SK-N-SH treated with all-trans-retinoic acid at 6 μM for 48 hours (cell line): ENCODE results near the gene GAREM2.

Source experiments
- ISL1 ChIP-seq: fragments of 250-450 bp; sonication (Bioruptor Pico); IDR thresholded peaks from 2 replicates; pipeline ENCODE4 v2.1.2; 2022; ENCODE audit warnings: mild to moderate bottlenecking, moderate library complexity
- POU6F1 ChIP-seq: fragments of 250-450 bp; sonication (Bioruptor Pico); IDR thresholded peaks from 2 replicates; pipeline ENCODE4 v1.8.0; 2021; ENCODE audit warnings: low read depth, mild to moderate bottlenecking, moderate library complexity, borderline replicate concordance
- PPARA ChIP-seq: fragments of 250-450 bp; sonication (Bioruptor Pico); IDR thresholded peaks from 2 replicates; pipeline ENCODE4 v1.5.0; 2020; ENCODE audit warnings: mild to moderate bottlenecking, borderline replicate concordance
- RARB ChIP-seq: fragments of 250-450 bp; sonication (Bioruptor Pico); IDR thresholded peaks from 2 replicates; pipeline ENCODE4 v1.8.0; 2021; ENCODE audit warnings: mild to moderate bottlenecking, moderate library complexity
- TF ChIP-seq, protein P1 (sequence below): fragments of 250-450 bp; sonication (Bioruptor Pico); IDR thresholded peaks from 2 replicates; pipeline ENCODE4 v1.5.1; 2020; ENCODE audit warnings: low read depth, mild to moderate bottlenecking, moderate library complexity

GRCh38 chr2:26197516-26197915, 24.6 kb downstream of the GAREM2 start:
- TF ChIP-seq RARB (CRISPR knock-in tag) (no peak), POU6F1 (no peak), PPARA (no peak), ISL1 (CRISPR knock-in tag) (no peak)
- TF ChIP-seq, protein P1, sequence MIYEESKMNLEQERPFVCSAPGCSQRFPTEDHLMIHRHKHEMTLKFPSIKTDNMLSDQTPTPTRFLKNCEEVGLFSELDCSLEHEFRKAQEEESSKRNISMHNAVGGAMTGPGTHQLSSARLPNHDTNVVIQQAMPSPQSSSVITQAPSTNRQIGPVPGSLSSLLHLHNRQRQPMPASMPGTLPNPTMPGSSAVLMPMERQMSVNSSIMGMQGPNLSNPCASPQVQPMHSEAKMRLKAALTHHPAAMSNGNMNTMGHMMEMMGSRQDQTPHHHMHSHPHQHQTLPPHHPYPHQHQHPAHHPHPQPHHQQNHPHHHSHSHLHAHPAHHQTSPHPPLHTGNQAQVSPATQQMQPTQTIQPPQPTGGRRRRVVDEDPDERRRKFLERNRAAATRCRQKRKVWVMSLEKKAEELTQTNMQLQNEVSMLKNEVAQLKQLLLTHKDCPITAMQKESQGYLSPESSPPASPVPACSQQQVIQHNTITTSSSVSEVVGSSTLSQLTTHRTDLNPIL (CRISPR knock-in tag): no peak
